Medulla oblongata (tissue), 1 donor: ENCODE data around the gene IP6K3.

Experiments
- DNase-seq: peaks from one replicate; pipeline ENCODE4 v3.0.0-alpha.2; 2015; ENCODE audit errors: extremely low spot score

Gene IP6K3

DNA sequence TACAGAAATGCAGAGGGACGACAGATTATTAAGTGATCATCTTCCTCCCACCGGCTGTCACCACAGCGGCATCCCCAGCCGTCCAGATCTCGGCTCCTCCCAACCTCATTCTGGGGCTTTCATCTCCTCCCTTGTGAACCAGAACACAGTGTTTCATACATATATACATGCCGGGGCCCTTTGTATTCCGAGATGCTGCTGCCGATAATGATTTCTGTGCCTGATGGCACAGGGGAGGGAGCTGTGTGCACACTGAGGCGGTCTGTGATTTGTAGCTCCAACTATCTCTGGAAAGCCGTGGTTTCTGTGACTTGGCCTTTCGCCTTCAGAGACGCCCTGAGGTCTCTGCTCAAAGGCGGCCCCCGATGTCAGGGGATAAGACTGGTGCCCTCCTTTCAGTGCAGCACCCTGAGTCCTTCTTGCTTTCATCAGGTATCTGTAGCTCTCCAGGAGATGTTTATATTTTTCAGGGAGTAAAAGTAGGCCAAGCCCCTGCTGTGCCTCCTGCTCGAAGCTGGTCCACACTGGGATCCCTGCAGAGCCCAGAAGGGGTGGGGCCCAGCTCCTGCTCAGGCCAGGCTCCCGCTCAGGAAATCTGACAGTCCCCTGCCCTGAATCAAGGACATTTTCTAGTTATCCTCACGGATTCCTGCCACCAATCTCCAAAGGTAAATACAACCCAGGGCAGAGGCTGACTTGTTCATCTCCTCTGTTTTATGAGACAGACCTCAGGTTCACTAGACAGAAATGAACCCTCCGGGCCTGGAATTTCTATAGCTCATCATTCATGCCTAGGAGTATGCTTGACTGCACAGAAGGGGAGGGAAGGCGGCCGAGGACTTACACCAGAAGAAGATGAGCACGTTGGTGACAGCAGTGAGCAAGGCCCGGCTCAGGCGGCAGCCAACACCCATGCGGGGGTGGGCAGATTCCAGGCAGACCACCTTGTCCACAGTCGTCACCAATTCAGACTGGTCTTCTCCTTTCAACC is 31.0 kb upstream of the IP6K3 start:
- DNase-seq = no peak

DNA sequence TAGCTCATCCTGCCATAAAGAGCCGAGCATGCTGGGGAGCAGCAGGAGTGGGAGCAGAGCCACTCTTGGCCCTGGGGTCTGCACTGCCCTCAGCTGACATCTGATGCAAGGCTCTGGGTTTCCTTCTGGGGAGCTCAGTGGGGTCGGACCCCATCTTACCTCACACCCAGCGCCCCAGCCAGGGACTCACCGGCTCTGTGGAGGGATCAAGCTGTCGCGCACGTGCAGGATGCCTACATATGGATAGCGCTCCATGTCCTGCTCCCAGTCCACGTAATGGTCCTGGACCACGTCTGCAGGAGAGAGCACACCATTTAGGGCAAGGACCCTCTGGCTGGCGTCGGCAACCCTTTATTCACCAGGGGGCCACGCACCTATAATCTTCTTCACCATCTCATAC is 30.1 kb upstream of the IP6K3 start:
- no peak for DNase-seq

- DNase-seq = no peak
Observed at GRCh38 chr6:33776186-33776585, 29.5 kb upstream of the IP6K3 start.

DNA sequence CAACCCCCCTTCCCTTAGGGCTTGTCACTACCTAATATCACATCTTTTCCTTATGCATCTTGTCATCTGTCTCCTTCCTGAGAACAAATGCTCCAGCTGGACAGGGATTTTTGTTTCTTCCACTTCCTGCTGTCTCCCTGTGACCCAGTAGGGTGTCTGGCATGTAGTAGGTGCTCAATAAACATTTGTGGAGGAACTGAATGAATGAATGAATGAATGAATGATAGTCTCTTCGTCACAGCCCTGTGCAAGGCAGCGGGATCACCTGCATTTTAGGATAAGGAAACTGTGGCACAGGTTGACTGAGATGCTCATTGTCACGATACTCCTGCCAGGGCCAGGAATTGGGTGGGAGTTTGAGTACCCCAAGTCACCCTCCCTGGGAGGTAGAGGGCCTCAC is 28.1 kb upstream of the IP6K3 start:
- DNase-seq = no peak

- DNase-seq = no peak
Observed at GRCh38 chr6:33772902-33773472, 26.3 kb upstream of the IP6K3 start.

DNA sequence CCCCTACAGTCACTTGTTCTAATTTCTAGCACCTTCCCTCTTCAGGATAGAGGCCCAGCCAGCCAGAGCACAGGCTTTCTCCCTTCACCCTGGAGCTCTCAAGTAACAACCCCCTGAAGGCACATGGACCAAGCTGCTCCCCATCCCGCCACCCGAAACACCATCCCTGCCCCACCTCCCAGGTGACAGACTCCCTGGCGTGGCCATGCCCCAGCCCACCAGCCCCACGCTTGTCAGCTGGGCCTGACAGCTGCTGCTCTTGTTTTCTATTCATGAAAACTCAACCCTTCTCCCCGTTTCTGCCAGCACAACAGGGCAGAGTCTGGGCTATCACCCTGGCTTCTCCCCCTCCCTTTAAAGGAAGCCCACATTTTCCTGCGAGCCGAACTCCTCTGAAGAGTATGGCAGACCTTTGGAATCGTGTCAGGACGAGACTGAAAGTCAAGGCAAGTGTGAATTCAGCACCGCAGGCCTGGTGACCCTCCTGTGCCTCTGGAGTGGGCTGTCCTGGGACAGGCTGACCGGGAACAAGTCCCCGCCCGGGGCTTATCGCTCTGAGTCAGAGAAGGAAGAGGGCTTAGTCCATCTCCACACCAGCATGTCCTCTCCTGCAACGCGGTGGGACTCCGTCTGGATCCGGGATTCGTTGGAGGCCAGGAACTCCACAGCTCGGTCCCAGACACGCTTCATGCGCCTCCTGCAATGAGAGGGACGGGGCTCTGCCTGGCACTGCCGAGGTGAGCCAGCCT is 25.6 kb upstream of the IP6K3 start:
- no peak for DNase-seq

DNA sequence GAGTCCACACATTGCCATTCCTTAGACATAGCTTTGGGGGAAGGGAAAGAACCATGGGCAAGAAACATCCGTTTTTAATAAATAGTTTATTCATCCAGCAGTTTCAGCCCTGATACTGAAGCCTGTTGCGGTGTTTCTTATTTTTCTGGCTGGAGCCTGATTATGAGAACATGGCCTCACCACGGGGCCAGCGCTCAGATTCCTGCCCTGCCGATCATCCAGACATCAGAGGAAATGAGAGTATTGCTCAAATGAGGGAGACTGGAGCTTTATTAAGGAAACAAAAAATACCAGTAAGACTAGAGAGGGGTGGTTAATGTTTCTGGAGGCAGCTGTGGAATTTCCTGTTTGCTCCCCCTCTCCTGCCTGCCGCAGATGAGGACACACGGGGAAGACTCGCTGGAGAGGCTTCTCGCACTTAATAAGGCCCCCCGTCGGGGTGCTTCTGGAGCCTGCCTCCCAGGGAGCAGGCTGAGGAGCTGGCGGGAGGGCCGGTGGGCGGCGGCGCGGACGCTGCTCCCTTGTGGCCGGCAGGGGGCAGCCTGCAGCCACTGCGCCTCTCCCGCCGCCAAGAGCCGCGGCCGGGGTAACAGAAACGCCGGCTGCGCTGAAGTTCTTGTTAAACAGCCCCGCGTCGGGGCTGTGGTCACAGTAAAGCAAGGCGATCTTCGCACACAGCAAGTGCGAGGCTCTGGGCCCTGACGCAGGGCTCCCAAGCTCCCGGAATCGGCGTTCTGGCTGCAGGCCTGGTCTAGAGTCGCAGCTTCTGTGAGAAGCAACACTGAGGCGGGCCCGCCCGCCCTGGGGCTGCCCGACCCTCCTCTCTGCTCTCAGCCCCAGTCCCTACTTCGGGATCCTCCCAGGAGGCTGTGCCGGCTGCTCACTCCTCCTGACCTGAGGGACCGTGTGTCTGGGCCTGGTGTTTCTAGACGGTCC is 24.7 kb upstream of the IP6K3 start:
- DNase-seq = peak; percentile 68

GRCh38 chr6:33770833-33771145 is 24.1 kb upstream of the IP6K3 start:
- no peak for DNase-seq

DNA sequence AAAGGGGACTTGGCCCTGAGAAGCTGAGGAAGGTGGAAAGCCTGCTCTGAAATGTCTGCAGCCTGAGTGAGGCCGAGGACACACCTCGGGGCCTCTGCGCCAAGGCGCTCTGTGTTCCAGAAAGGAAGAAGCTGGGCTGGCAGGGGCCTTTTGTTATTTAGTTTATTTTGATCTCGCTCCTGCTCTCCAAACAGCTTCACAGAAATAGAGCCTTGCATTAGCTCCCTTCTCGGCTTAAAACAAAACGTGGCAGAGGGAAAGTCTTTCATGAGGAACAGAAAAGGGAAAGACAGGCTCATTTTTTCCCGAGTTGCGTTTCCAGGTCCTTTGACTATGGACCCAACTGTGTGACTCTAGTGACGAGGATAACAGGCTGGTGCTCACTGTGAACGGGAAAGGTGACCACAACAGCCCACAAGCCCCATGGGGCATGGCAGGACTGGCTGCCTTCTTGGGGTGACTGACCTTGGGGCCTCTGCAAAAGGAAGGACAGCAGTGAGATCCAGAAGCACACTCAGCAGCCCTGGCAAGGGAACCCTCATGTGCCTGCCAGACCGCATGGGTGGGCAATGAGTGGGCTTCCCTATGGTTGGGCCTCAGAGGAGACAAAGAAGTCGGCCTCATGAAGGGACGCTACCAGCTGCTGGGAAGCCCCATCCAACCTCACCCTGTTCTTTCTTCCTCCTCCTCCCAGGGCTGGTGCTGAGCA is 23.6 kb upstream of the IP6K3 start:
- no peak for DNase-seq

DNA sequence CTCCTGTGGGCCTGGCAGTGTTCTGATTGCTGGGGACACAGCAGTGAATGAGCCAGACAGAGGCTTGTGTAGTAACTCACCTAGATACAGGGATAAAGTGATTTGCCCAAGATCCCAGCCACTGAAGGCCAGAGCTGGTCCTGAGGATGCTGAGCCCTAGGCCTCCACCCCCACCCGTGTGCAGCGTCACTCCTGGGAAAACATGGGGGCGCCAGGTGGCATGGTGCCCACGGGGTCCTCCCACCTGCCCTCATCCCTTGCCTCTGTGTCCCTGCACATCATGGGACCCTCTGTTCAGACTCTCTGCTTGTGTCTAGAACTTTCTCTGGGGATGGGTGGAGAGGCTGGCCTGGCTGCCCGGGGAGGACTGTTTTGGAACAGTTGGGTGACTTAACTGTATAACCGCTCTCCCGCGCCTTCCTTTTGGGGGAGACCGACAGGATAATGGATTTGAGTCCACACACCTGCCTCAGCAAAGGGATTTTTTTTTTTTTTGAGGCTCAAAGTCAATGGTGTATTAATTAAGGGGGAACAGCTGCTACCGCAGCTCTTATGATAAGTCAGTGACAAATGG is 22.6 kb upstream of the IP6K3 start:
- DNase-seq = no peak

DNA sequence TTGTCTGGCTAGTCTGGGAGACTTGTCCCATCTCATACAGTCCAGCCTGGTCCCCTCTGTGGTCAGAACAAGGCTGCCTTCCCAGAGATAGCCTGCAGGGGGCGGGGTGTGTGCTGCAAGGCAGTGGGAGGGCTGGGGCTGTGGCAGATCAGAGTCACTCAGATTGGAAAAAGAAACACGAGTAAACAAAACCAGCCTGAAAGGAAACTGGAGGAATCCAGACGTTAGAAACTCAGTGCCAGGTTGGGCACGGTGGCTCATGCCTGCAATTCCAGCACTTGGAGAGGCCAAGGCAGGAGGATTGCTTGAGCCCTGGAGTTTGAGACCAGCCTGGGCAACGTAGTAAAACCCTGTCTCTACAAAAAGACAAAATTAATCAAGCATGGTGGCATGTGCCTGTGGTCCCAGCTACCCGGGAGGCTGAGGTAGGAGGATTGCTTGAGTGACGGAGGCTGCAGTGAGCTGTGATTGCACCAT is 22.0 kb upstream of the IP6K3 start:
- peak; percentile 83 for DNase-seq

GRCh38 chr6:33766921-33767907 is 20.5 kb upstream of the IP6K3 start:
- no peak for DNase-seq

DNA sequence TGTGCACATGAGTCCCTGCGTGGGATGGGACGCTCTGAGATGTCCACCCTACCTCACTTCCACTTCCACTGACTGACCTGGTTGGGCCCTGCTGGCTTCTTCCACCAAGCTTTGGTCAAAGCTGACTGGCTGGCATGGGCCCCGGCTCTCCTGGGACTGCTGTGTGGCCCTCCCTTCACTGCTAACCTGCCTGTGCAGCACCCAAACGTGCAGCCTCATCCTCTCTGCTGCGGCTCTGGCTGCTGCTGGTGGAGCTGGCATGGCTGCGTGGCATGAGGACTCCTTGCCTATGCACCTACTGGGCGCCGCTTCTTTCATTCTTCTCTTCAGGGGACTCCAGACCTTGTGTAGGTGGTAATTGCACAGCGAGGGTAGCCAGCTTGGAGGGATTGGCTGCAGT is 18.7 kb upstream of the IP6K3 start:
- DNase-seq = no peak

- no peak for DNase-seq
Observed at GRCh38 chr6:33764036-33764435, 17.3 kb upstream of the IP6K3 start.

GRCh38 chr6:33763483-33763882 is 16.8 kb upstream of the IP6K3 start:
- DNase-seq = no peak

- DNase-seq = no peak
Observed at GRCh38 chr6:33762713-33763112, 16.0 kb upstream of the IP6K3 start.

DNA sequence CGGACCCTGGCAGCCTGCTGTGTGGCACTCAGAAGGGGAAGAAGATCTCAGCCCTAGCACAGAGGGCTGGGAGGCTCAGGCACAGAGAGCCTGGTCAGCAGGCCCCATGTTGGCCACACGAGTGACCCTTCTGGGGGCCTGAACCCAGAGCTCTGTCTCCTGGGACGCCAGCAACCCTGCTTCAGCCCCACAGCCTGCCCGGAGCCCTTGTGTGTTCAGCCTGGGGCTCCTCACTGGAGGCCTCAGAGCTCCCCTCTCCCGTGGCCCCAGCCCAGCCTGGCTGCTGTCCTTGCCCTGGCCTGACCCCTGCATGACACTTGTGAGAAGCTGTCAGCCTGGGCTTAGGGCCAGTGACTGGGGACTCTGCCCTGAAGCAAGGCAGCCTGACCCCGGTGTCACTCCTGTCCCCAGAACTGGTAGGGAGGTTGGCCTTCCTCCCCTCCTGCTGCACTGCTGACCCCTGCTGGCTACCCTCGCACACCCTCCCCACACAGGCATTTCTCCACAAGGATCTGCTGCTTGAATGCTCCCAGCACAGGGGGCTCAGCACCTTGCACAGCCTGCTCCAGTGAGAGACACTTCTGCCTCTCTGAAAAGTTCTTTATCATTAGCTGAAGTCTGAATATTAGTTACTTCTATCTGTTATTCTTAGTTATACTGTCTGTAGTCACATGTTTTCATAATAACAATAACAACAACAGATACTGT is 15.4 kb upstream of the IP6K3 start:
- peak; percentile 74 for DNase-seq

GRCh38 chr6:33761581-33761921 is 14.8 kb upstream of the IP6K3 start:
- DNase-seq = no peak
